H9 (cell line): ENCODE results near the gene CRAMP1. TPM values are rescaled to one million over a fixed set of nuclear protein-coding genes. Genes with fewer than 3 reads are reported as not detected.

Experiments used
- DNase-seq: peaks from one replicate; pipeline ENCODE4 v3.0.0-alpha.2; 2017
- H2AFZ ChIP-seq: one replicate; pipeline ENCODE4 v1.6.1; 2013; ENCODE audit warnings: mild to moderate bottlenecking, low read length, control low read depth, moderate library complexity
- H2AK5ac ChIP-seq: 2 replicates; pipeline ENCODE4 v1.6.1; 2013; ENCODE audit warnings: low read length, control low read depth, mixed read lengths; ENCODE audit not compliant: insufficient read length
- H2BK120ac ChIP-seq: one replicate; pipeline ENCODE4 v1.6.1; 2013; ENCODE audit warnings: low read depth, mild to moderate bottlenecking, low read length, control low read depth, inconsistent platforms; ENCODE audit not compliant: poor library complexity, severe bottlenecking
- H2BK12ac ChIP-seq: 2 replicates; pipeline ENCODE4 v1.6.1; 2013; ENCODE audit warnings: low read length, control low read depth, mixed read lengths, low read depth; ENCODE audit not compliant: insufficient read length
- H2BK15ac ChIP-seq: 2 replicates; pipeline ENCODE4 v1.6.1; 2013; ENCODE audit warnings: low read depth, low read length, control low read depth
- H2BK20ac ChIP-seq: one replicate; pipeline ENCODE4 v1.6.1; 2013; ENCODE audit warnings: low read depth, mild to moderate bottlenecking, low read length, control low read depth, inconsistent platforms; ENCODE audit not compliant: poor library complexity, severe bottlenecking
- H2BK5ac ChIP-seq: 2 replicates; pipeline ENCODE4 v1.6.1; 2013; ENCODE audit warnings: low read length, control low read depth, mixed read lengths; ENCODE audit not compliant: insufficient read length
- H3K14ac ChIP-seq: 2 replicates; pipeline ENCODE4 v1.6.1; 2013; ENCODE audit warnings: low read length, control low read depth; ENCODE audit not compliant: insufficient read depth
- H3K18ac ChIP-seq: 2 replicates; pipeline ENCODE4 v1.6.1; 2013; ENCODE audit warnings: low read depth, mild to moderate bottlenecking, mixed read lengths, low read length, control low read depth; ENCODE audit not compliant: insufficient read length
- H3K23ac ChIP-seq: 2 replicates; pipeline ENCODE4 v1.6.1; 2013; ENCODE audit warnings: low read length, control low read depth, mixed read lengths, low read depth; ENCODE audit not compliant: insufficient read length
- H3K23me2 ChIP-seq: 2 replicates; pipeline ENCODE4 v1.6.1; 2013; ENCODE audit warnings: low read depth, mild to moderate bottlenecking, mixed read lengths, low read length, control low read depth; ENCODE audit not compliant: insufficient read length, poor library complexity, severe bottlenecking
- H3K27ac ChIP-seq: 2 replicates; pipeline ENCODE4 v1.5.1; 2013; ENCODE audit warnings: low read length, control low read depth, mixed read lengths, low read depth; ENCODE audit not compliant: insufficient read length
- H3K27me3 ChIP-seq: 2 replicates; pipeline ENCODE4 v1.6.1; 2013; ENCODE audit warnings: low read length, control low read depth, inconsistent platforms; ENCODE audit not compliant: insufficient read depth
- H3K4ac ChIP-seq: 2 replicates; pipeline ENCODE4 v1.6.1; 2013; ENCODE audit warnings: low read depth, mild to moderate bottlenecking, control low read depth, inconsistent platforms, low read length, moderate library complexity
- H3K4me1 ChIP-seq: 2 replicates; pipeline ENCODE4 v1.6.1; 2013; ENCODE audit warnings: low read length, control low read depth, inconsistent platforms; ENCODE audit not compliant: insufficient read depth
- H3K4me2 ChIP-seq: 2 replicates; pipeline ENCODE4 v1.6.1; 2013; ENCODE audit warnings: low read length, control low read depth, mixed read lengths; ENCODE audit not compliant: insufficient read length, insufficient read depth
- H3K56ac ChIP-seq: 2 replicates; pipeline ENCODE4 v1.6.1; 2013; ENCODE audit warnings: low read depth, mild to moderate bottlenecking, mixed read lengths, low read length, control low read depth; ENCODE audit not compliant: insufficient read length
- H3K79me1 ChIP-seq: 2 replicates; pipeline ENCODE4 v1.6.1; 2013; ENCODE audit warnings: low read depth, mild to moderate bottlenecking, moderate library complexity, low read length, control low read depth, inconsistent platforms; ENCODE audit not compliant: insufficient read depth, poor library complexity, severe bottlenecking
- H3K79me2 ChIP-seq: 2 replicates; pipeline ENCODE4 v1.6.1; 2013; ENCODE audit warnings: low read length, control low read depth, inconsistent platforms; ENCODE audit not compliant: insufficient read depth
- H3K9ac ChIP-seq: 2 replicates; pipeline ENCODE4 v1.6.1; 2013; ENCODE audit warnings: low read length, control low read depth, mixed read lengths; ENCODE audit not compliant: insufficient read length; ENCODE audit errors: extremely low read depth
- H3K9me3 ChIP-seq: one replicate; pipeline ENCODE4 v1.6.1; 2013; ENCODE audit warnings: low read depth, low read length, inconsistent platforms; ENCODE audit not compliant: control insufficient read depth
- H3T11ph ChIP-seq: one replicate; pipeline ENCODE4 v1.6.1; 2013; ENCODE audit warnings: mild to moderate bottlenecking, low read length, control low read depth, inconsistent platforms
- H4K20me1 ChIP-seq: one replicate; pipeline ENCODE4 v1.6.1; 2013; ENCODE audit not compliant: control insufficient read depth, insufficient read length, insufficient read depth
- H4K5ac ChIP-seq: 2 replicates; pipeline ENCODE4 v1.6.1; 2013; ENCODE audit warnings: low read depth, mild to moderate bottlenecking, mixed read lengths, low read length, control low read depth; ENCODE audit not compliant: insufficient read length
- H4K8ac ChIP-seq: replicated peaks from 2 replicates; pipeline ENCODE4 v1.6.1; 2013; ENCODE audit warnings: low read length, control low read depth, mixed read lengths, low read depth; ENCODE audit not compliant: insufficient read length
- H4K91ac ChIP-seq: 2 replicates; pipeline ENCODE4 v1.6.1; 2013; ENCODE audit warnings: low read depth, mild to moderate bottlenecking, moderate library complexity, mixed read lengths, low read length, control low read depth; ENCODE audit not compliant: insufficient read length
- H3K27ac Mint-ChIP-seq, 3 experiments: 2 replicates in 2 of 3; 3 replicates in 1 of 3; pipeline ENCODE4 v1.8.0; 2020 to 2021; ENCODE audit warnings: mixed read lengths in 3 of 3, mild to moderate bottlenecking in 1 of 3, moderate library complexity in 1 of 3
- H3K27me3 Mint-ChIP-seq: 2 replicates; pipeline ENCODE4 v1.8.0; 2021; ENCODE audit warnings: low read depth, mild to moderate bottlenecking, moderate library complexity, mixed read lengths
- H3K36me3 Mint-ChIP-seq, 3 experiments: 2 replicates in 2 of 3; 3 replicates in 1 of 3; pipeline ENCODE4 v1.8.0; 2020 to 2021; ENCODE audit warnings: low read depth in 3 of 3, mixed read lengths in 3 of 3; ENCODE audit not compliant: insufficient read depth in 1 of 3
- H3K4me1 Mint-ChIP-seq, 2 experiments: 2 replicates each; pipeline ENCODE4 v1.8.0; 2020; ENCODE audit warnings: mixed read lengths in 2 of 2
- H3K4me3 Mint-ChIP-seq, 2 experiments: 2 replicates in 1 of 2; 3 replicates in 1 of 2; pipeline ENCODE4 v1.8.0; 2020 to 2021; ENCODE audit warnings: mild to moderate bottlenecking in 2 of 2, mixed read lengths in 2 of 2, moderate library complexity in 1 of 2
- H3K9me3 Mint-ChIP-seq, 2 experiments: 2 replicates in 1 of 2; 3 replicates in 1 of 2; pipeline ENCODE4 v1.8.0; 2020; ENCODE audit warnings: mild to moderate bottlenecking in 2 of 2, mixed read lengths in 2 of 2, moderate library complexity in 1 of 2
- WGBS: extraction: QIAGEN DNeasy Blood & Tissue Kit; methylation state at CpG from one replicate; pipeline ENCODE4 v1.1.7; 2013; ENCODE audit warnings: missing lambda C conversion rate, low lambda C conversion rate, mixed read lengths; ENCODE audit not compliant: insufficient read length; ENCODE audit errors: extremely low coverage; 5-methylcytosine and 5-hydroxymethylcytosine counted together
- total RNA-seq: library from RNA; stranded (reverse); gene quantifications from 2 replicates; pipeline ENCODE4 v1.2.1, GENCODE V29; 2021
- TF ChIP-seq, protein P1 (sequence below): fragments of 200-600 bp; sonication (generic); conservative IDR thresholded peaks from 3 replicates; pipeline ENCODE4 v1.8.0; 2021; ENCODE audit warnings: antibody characterized with exemption, mild to moderate bottlenecking

CRAMP1 gene
- total RNA-seq, 1 experiment from 2014 or later = 46.2 TPM

DNA sequence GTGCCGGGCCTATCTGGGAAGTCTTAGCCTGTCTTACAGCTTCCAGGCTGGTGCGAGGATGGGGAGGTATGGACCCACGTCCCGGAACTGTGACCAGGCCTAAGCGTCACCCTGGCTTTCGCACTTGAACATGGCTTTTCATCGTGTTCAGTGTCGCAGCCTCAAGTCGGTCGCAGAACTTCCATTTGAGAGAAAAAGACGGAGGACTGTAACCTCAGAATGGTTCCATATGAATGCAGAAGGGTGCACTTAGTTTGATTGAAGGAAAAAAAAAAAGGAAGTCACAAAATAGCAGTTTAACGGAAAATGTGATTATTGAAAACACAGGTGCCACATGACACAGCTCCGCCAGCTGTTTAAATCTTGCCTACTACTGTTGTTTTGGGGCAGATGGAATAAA is 35.7 kb downstream of the CRAMP1 start:
- H2BK12ac ChIP-seq = no peak overlapping the region
- no peak for DNase-seq
- no peak overlapping the region for H3K56ac ChIP-seq
- no peak overlapping the region for H3K18ac ChIP-seq
- TF ChIP-seq, protein P1, sequence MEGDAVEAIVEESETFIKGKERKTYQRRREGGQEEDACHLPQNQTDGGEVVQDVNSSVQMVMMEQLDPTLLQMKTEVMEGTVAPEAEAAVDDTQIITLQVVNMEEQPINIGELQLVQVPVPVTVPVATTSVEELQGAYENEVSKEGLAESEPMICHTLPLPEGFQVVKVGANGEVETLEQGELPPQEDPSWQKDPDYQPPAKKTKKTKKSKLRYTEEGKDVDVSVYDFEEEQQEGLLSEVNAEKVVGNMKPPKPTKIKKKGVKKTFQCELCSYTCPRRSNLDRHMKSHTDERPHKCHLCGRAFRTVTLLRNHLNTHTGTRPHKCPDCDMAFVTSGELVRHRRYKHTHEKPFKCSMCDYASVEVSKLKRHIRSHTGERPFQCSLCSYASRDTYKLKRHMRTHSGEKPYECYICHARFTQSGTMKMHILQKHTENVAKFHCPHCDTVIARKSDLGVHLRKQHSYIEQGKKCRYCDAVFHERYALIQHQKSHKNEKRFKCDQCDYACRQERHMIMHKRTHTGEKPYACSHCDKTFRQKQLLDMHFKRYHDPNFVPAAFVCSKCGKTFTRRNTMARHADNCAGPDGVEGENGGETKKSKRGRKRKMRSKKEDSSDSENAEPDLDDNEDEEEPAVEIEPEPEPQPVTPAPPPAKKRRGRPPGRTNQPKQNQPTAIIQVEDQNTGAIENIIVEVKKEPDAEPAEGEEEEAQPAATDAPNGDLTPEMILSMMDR = no peak
- no peak overlapping the region for H2BK120ac ChIP-seq
- no peak overlapping the region for H4K5ac ChIP-seq
- no peak overlapping the region for H3K14ac ChIP-seq
- H3K4ac ChIP-seq = no peak overlapping the region
- H2AFZ ChIP-seq = no peak overlapping the region
- H3K27ac ChIP-seq = no peak overlapping the region
- no peaks in the 10 kb centered on the region for H3K23me2 ChIP-seq
- H4K8ac ChIP-seq = no peak overlapping the region
- H3K9me3 ChIP-seq = no peaks in the 10 kb centered on the region
- no CpG with 5 or more reads among the region's 13 CpGs for WGBS
- H3K9ac ChIP-seq = no peak overlapping the region
- no peak overlapping the region for H2BK20ac ChIP-seq
- H3K27me3 ChIP-seq = no peaks in the 10 kb centered on the region
- no peaks in the 10 kb centered on the region for H3K4me1 ChIP-seq
- peaks cover 24 to 68% (median 63%) of the 10 kb centered on the region in 3 experiments for H3K36me3 Mint-ChIP-seq
- H3K23ac ChIP-seq = no peak overlapping the region
- H2BK5ac ChIP-seq = no peak overlapping the region
- no peaks in the 10 kb centered on the region for H3K27me3 Mint-ChIP-seq
- no peak overlapping the region for H3T11ph ChIP-seq
- H3K4me2 ChIP-seq = no peak overlapping the region
- no peak overlapping the region for H3K27ac Mint-ChIP-seq
- H3K9me3 Mint-ChIP-seq = no peaks in the 10 kb centered on the region
- H2BK15ac ChIP-seq = no peak overlapping the region
- 0 out of 2 replicates have a peak, but pooled peaks cover 2% of the 10 kb centered on the region for H3K79me2 ChIP-seq
- H3K79me1 ChIP-seq = no peaks in the 10 kb centered on the region
- no peak overlapping the region for H4K91ac ChIP-seq
- H3K4me3 Mint-ChIP-seq = no peak overlapping the region
- H4K20me1 ChIP-seq = no peaks in the 10 kb centered on the region
- H3K4me1 Mint-ChIP-seq = peaks cover 0 to 14% of the 10 kb centered on the region in 2 experiments; a peak in 2 of 4 replicates
- no peak overlapping the region for H2AK5ac ChIP-seq
